CD4-positive, alpha-beta T cell treated with Interleukin-15 for 4 hours (primary cell): ENCODE results near the gene PTPN4.
"Not testable (repeated sequence)": the region's sequence is repeated elsewhere in the genome, so short reads cannot be mapped to it uniquely, and the experiment has no call there.

Experiments
- DNase-seq: peaks from one replicate; pipeline ENCODE4 v3.0.0-alpha.2; 2020; ENCODE audit warnings: low spot score

The PTPN4 gene

DNA sequence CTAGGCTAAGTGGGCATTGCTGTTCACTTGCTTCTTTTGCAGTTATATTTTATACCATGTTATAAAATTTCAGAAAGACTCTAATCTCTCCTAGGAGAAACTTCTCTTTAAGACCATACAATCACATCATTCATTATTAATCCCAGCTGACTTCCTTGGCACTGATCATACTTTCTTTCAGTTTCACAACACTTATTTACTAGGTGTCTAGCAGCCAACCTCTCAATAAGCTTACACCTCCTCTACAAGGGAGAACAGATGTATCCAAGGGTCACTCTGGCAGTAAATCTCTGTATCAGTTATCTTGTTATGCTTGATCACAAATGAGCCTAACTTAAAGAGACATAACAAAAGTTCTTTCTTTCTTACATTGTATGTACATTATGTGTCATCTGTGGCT lies 183.3 kb downstream of the PTPN4 start:
- no peak for DNase-seq

DNA sequence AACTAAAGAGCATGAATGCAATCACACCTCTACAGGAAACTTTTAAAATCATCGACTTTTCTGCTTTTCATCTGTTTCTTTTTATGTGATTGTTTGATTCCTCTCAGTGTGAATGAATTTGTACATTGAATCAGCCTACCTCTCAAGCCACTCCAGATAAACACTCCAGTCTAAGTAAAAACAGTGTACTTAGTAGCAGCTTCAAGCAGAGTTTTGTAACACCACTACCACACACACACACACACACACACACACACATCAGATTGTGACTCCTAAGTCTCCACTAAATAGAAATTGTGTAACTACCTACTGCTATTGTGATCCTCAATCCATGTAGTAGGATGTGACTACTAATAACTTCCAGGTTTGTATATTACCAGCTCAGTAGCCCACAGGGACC lies 187.8 kb downstream of the PTPN4 start:
- no peak for DNase-seq

DNA sequence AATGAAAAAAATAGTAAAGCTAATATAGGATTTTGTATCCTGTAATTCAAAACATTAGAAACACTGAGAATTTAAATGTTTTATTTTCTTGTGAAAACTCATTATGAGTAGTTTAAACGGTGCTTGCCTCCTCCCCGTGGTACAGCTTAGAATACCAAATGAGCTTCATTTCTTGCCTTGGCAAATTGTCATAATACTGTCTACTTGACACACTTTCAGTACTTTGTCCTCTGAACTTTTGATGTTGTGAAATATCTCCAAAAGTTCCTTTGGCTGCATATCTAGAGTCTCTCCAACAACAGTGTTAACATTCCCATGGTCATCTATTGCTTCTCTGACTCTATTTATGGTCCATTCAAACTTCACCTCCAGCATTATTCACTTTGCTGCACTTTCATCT lies 191.2 kb downstream of the PTPN4 start:
- no peak for DNase-seq

DNA sequence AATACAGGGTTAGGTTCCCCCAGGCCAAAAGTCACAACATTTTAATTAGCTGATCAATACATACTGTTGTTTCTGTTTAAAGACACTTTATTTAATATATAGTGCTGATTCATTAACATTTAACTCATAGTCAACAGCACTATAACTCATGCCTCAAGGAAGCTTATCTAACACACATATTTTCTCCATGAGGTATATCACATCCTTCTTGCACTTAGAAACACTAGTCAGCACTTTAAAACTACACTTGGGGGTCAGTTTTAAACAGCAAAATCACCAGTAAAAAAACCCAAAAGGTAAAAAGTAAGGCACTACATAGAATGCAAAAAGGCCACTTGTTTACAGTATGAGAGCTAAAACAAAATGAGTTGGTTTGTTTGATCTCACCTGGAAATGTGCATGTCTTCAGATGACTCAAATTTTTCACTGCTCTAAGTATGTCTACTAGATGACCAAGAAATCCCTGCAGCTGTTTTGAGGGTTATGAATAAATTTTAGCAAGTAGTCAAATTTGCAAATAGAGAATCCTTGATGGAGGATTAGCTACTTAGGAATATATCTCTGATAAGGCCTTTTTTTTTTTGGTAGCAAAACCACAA lies 199.0 kb downstream of the PTPN4 start:
- DNase-seq, result no peak

DNA sequence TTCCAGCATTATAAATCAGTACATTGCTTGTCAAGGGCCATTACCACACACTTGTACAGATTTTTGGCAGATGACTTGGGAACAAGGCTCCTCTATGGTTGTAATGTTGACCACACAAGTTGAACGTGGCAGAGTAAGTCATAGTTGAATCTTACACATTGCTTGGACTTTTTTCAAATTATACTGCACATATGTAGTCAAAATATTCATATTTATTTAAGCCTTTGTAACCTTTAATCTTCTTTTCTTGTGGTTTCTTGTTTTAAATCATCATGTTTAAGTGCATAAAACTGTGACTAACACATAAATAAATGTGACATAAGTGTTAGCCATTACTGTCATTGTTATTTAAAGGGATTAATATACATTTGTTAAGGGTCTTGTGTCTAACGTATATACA lies 201.1 kb downstream of the PTPN4 start:
- DNase-seq, result no peak

DNA sequence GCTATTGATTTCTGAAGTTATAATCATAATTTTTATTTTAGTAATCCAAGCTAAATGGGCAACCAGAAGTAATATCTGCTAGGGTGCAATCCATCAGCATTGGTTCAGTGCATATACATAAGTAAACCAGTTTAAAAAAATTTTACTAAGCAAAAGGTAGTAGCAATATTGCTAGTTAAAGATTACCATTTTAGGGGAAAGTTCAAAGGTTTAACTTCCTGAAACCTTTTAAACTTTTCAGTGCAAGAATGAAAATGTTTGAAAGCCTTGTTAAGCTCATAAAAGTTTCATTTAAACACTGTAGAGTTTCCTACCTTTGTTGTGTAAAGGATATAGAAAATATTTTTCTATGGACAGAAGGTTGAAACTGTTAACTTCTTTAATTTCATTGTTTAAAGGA lies 222.2 kb downstream of the PTPN4 start:
- no peak for DNase-seq

DNA sequence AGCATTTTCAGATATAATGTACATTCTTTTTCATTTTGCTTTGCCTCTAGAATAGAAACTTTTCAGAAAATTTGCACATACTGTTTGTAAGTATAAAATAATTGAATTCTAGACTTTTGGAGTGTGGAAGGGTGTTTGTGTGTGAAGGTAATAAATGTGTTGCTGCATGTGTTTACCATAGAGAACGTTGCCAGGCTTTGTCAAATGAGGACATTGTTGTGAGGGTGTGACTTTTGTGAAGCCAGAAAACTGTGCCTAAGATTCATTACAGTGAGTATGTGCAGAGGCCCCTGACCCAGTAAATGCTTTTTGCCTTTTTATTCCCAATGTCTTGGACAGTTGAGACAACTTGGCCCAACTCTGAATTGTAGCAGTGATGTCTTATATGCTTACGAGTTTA lies 222.8 kb downstream of the PTPN4 start:
- DNase-seq, result no peak

DNA sequence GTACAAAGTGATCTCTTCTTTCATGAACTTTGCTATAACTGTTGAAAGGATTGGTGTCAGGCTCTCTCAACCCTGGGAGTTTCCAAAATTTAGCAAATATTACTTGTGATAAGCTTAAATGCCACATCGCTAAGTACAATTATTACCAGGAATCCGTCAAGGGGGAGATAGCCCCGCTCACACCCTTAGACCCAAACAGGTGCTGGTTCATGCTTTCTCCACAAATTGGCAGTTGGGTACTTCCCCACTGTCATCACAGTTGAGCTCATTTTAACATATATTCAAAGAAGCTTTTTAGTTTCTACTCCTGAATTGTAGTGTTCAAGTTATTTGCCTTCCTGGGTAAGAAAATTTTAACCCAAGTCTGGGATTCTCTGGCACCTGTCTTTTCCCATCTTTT lies 223.4 kb downstream of the PTPN4 start:
- no peak for DNase-seq

DNA sequence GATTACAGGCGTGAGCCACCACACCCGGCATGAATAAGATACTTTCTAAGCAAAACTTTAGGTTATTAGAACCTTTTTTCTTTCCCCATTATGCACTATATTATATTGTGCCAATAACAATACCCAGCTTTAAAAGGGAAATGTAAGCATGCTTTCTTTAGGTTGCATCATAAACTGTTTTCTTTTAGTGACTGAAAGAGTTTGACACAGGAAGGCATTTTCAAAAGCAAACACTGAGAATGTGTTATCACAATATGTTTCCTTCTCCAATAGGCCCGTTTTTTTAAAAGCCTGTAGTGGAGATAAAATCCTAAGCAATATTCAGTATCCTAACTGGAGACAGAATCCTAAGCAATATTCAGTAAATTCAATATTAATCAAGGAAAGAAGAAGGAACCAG lies 236.4 kb downstream of the PTPN4 start:
- no peak for DNase-seq

DNA sequence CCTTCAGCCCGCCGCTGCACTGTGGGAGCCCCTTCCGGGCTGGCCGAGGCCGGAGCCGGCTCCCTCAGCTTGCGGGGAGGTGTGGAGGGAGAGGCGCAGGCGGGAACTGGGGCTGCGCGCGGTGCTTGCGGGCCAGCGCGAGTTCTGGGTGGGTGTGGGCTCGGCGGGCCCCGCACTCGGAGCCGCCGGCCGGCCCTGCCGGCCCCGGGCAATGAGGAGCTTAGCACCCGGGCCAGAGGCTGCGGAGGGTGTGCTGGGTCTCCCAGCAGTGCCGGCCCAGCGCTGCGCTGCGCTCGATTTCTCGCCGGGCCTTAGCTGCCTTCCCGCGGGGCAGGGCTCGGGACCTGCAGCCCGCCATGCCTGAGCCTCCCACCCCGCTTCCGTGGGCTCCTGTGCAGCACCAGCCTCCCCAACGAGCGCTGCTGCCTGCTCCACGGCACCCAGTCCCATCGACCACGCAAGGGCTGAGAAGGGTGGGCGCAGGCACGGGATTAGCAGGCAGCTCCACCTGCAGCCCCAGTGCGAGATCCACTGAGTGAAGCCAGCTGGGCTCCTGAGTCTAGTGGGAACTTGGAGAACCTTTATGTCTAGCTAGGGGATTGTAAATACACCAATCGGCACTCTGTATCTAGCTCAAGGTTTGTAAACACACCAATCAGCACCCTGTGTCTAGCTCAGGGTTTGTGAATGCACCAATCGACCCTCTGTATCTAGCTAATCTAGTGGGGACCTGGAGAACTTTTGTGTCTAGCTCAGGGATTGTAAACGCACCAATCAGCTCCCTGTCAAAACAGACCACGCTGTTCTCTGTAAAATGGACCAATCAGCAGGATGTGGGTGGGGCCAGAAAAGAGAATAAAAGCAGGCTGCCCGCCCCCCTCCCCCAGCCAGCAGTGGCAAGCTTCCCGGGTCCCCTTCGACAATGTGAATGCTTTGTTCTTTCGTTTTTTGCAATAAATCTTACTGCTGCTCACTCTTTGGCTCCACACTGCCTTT lies 237.5 kb downstream of the PTPN4 start:
- not testable (repeated sequence) for DNase-seq

DNA sequence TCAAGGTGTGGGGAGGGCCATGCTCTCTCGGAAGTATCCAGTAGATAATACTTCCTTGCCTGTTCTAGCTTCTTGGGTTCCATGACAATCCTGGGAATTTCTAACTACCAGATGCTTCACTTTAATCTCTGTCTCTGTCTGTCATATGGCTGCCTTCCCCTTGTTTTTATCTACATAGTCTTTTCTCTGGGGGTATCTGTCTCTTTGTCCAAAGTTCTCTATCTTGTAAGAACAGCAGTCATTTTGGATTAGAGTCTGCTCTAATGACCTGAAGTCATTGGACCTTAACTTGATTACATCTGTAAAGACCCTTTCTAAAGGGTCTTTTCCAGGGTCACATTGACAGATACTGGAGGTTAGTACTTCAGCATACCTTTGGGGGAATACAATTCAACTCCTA lies 241.7 kb downstream of the PTPN4 start:
- no peak for DNase-seq

DNA sequence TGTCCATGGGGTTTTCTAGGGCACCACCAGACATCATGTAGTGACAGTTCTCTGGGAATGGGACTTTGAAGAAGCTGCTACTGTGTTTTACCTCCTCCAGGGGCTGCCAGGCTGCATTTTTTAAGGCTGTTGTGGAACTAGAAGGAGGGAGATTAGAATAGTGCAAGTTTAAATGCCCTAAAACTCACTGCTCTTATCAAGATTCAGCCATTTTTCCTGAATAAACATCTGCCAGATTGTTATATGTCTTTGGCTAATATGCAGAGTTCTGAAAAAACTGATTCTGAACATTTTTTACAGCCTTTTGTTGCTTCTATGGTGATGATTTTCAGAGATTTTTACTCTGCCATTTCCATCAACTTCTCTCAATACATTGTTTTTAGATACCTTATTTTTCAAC lies 244.5 kb downstream of the PTPN4 start:
- DNase-seq, result no peak

DNA sequence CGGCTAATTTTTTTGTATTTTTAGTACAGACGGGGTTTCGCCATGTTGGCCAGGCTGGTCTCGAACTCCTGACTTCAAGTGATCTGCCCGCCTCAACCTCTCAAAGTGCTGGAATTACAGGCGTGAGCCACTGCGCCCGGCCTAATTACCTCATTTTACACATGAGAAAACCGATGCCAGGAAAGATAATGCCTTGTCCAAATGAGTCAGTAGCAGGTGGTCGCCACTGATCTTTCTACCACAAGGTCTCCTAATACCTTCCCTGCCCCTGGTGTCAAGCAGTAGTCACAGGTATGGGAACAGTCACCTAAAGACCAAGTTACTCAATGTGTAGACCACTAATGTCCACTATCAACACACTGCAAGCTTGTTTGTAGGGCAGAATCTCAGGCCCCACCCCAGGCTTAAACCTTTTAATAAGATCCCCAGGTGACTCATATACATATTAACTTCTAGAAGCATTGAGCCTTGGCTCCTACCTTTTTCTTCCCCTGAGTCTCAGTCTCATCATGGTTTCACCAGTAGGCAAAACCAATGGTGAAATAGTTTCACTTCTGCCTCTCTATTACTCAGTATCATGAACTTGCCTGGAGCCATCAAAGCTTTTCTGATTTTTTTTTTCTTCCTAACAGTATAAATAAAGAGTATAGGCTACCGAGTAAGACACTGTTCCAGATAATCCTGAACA lies 246.3 kb downstream of the PTPN4 start:
- no peak for DNase-seq

DNA sequence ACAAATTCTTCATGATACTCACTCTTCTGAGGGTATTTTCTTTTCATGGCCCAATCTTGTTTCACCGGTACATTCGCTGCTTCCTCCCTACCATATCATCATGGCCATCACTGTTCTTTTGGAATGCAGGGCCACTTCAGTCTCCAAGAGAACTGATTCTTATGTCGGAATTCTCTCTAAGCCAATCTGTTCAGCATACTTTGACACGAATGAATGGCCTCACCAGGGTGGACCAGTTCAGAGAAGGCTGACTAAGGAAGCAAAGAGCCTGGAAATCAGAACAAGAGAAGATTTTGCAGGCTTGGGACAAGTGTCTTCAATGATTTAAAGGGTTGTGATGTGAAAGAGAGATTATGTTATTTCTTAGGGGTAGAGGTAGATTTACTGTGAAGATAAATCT lies 248.1 kb downstream of the PTPN4 start:
- no peak for DNase-seq

DNA sequence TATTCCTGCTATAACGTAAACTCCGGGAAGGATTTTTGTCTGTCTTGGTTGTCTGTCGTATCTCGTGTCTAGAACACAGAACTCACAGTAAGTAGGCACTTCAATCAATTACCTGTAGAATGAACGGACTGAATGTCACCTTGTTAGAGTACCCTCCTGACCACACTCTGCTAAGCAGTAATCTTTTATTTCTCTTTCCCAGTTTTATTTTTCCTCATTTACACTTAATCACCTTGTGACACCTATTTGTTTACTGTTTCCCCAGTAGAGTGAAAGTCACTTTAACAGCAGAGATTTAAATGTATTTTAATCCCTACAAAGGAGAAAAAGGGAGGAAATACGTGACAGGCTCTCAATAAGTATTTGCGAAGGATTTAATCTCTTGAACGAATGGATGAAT lies 252.6 kb downstream of the PTPN4 start:
- no peak for DNase-seq

DNA sequence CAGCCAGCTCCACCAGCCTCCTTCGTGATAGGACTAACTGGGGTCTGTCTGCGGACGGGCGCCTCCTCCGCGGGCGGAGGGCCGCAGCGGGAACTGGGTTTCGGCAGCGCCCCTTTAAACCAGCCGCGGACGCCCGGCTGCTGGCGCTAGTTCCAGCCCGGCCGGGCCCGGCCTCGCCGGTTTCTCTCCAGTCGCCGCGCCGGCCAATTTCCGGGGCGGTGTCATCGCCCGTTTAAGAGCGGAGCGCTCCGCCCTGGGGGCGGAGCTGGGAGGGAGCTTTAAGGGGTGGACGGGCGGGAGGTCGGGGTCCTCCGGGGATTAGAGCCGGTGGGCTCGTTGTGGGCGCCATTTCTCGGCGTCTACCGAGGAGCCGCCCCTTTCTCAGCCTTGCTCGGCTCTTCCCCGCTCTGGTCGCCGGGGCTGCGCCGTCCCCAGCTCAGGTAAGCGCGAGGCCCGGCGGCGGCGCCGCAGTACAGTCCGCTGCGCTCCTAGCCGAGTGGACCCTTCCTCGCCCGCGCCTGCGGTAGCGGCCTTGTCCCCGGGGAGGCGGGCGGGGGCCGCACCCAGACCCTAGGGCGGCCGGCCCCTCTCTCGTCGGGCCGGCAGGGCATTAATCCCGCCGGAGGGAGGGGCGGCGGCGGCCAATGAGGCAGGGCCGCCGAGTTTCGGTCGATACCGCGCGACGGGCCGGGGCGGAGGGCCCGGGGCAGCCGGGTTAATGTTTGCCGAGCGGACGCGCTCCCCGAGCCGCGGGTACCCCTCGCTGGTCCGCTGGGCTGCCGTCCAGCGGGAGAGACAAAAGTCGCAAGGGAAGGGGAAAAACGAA lies 253.3 kb downstream of the PTPN4 start, which contains the start of gene EPB41L5:
TSS of gene EPB41L5 (plus strand) at position 307 of the 826 bp plus-strand sequence. CDS start 6,008 bp downstream, outside the sequence.
- DNase-seq, result peak; percentile 81

DNA sequence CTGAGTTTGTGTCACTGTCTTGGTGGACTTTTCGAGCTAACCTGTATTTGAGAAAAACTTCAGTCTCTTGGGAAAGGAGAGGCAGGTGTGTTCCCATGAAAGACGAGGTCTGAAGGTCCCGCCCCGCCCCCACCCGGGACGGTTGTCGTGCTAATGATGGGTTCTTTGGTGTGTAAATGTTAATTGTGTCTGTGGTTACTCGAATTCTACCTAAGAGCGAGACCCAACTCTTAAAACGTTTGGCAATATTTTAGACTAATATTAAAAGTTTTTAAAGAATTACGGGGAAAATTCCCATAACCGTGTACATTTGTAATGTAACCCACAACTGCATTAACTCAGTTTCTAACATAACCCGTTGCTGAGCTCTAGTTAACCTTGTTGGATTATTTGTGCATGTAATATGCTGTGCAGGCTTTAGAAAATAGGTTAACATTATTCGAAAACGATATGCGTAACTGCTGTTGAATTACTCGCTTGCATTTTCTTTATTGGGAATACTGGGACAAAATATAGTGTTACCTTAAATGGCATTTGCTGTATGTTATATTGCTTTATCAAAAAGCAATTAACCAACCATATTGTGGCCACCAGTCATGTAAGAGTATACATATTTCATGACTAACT lies 254.0 kb downstream of the PTPN4 start:
- DNase-seq, result no peak

DNA sequence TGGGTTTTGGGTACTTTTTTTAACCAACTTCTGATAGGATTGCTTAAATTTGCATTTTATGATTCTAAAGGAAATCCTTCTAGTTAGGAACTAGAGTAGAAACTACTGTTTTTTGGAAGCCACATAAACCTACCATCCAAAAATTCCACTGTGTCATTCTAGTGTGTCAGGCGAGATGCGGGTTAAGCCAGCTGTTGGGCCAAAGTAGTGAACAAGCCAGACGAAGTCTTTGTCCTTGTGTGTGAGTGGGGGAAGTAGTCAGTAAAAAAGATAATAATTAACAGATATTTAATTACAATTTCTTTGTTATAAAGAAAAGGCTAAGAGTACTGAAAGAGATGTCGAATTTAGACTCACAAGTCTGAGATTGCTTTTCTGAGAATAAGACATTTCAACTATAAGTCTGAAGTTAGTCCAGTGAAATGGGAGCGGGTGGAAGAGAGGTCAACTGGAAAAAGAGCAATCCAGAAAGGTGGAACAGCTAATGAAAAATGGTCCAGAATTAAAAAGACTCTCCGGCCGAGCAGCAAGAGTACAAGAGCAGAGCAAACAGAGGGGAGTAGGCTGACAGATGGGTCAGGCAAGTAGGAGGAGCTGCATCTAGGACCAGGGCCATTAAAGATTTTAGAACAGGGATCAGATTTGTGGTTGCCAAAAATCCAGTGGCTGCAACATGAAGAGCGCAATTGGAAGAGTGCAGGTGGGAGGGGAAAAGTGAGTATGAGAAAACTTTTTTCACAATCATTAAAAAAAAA lies 254.7 kb downstream of the PTPN4 start:
- no peak for DNase-seq

DNA sequence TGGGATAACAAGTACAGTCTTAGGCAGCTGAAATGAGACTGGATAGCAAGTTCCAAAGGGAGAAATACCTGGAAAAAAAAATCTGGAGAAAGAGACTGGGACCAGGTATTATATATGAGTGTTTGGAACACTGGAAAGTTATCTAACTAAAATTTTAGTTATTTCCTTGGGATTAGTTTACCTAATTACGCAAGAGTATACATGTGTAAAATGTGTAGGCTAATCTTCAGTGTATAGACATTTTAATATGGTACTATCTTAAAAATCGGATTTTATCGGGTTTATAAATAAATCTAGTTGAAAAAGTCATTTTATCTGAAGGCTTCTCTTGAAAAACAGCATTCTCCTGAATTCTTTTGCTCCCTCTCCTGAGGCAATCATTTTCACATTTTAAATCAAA lies 257.1 kb downstream of the PTPN4 start:
- no peak for DNase-seq

DNA sequence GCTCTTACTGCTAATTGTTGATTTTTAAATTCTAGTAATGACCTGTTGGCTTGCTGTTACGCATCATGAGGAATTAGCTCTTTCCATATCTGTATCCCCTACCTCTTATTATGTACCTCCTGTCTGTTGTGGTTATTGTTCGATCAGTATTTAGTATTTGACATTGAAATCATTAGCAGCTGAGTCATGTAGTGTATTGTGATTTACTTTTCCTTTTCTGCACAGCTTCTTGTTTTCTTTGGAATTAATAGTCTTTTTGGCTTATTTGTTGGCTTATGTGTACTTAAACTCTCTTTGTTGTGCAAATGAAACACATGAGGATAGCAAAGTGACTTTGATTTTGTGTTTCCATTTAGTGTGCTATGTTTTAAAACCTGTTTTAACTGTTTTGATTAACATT lies 257.5 kb downstream of the PTPN4 start:
- no peak for DNase-seq

DNA sequence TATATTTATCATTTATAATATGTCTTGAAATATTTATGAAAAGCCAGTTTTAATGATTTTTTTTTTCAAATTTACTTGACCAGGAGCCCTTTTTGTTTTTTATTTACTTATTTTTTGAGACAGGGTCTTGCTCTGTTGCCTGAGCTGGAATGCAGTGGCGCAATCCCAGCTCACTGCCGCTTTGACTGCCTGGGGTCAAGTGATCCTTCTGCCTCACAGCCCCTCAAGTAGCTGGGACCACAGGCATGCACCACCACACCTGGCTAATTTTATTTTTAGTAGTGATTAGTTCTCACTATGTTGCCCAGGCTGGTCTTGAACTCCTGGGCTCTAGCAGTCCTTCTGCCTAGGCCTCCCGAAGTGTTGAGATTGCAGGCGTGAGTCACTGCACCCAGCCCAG lies 258.8 kb downstream of the PTPN4 start:
- DNase-seq, result no peak
